HCT116 (cell line): ENCODE results near the gene CPED1.

Experiments
- EGR1 ChIP-seq: IDR thresholded peaks from 2 replicates; pipeline ENCODE4 v1.6.1; 2012; ENCODE audit warnings: low read depth
- EZH2 ChIP-seq: fragments of 200-600 bp; sonication (generic); IDR thresholded peaks from 2 replicates; pipeline ENCODE4 v1.6.1; 2017; ENCODE audit warnings: antibody characterized with exemption, mixed run types
- EZH2phosphoT487 ChIP-seq: fragments of 200-600 bp; IDR thresholded peaks from 2 replicates; pipeline ENCODE4 v1.6.1; 2018; ENCODE audit warnings: antibody characterized with exemption, borderline replicate concordance
- POLR2A ChIP-seq: IDR thresholded peaks from 2 replicates; pipeline ENCODE4 v1.7.0; 2011; ENCODE audit warnings: borderline replicate concordance; ENCODE audit not compliant: insufficient read depth, insufficient read length; ENCODE audit errors: extremely low read depth
- POLR2AphosphoS5 ChIP-seq: IDR thresholded peaks from 2 replicates; pipeline ENCODE4 v1.6.1; 2011; ENCODE audit warnings: mild to moderate bottlenecking, low read depth, low read length, moderate library complexity
- SP1 ChIP-seq: IDR thresholded peaks from 2 replicates; pipeline ENCODE4 v1.6.1; 2012; ENCODE audit warnings: low read depth
- SRF ChIP-seq: IDR thresholded peaks from 2 replicates; pipeline ENCODE4 v1.6.1; 2012; ENCODE audit warnings: low read depth
- TCF7L2 ChIP-seq: IDR thresholded peaks from 2 replicates; pipeline ENCODE4 v1.7.0; 2011; ENCODE audit warnings: borderline replicate concordance, inconsistent platforms; ENCODE audit not compliant: insufficient read depth, insufficient read length; ENCODE audit errors: extremely low read depth
- YY1 ChIP-seq: IDR thresholded peaks from 2 replicates; pipeline ENCODE4 v1.6.1; 2011; ENCODE audit warnings: low read length, low read depth, moderate library complexity, mild to moderate bottlenecking; ENCODE audit not compliant: insufficient replicate concordance; ENCODE audit errors: extremely low read depth
- ZNF274 ChIP-seq: fragments of 200-500 bp; sonication (Bioruptor generic); IDR thresholded peaks from 2 replicates; pipeline ENCODE4 v1.6.1; 2014; ENCODE audit warnings: mild to moderate bottlenecking, low read depth, low read length, inconsistent platforms
- TF ChIP-seq, protein P1 (sequence below), 3 experiments: fragments of 200-600 bp in 1 of 3; sonication (generic) in 1 of 3; IDR thresholded peaks in 2 of 3; conservative IDR thresholded peaks in 1 of 3; 2 replicates each; pipeline ENCODE4 v1.5.1; 2012 to 2017; ENCODE audit warnings: low read depth in 2 of 3, low read length in 2 of 3, antibody characterized with exemption in 1 of 3, borderline replicate concordance in 1 of 3, control low read depth in 1 of 3, mild to moderate bottlenecking in 1 of 3, mixed read lengths in 1 of 3, mixed run types in 1 of 3, moderate library complexity in 1 of 3; ENCODE audit not compliant: insufficient read depth in 1 of 3
- TF ChIP-seq, protein P2 (sequence below): IDR thresholded peaks from 2 replicates; pipeline ENCODE4 v1.6.1; 2012; ENCODE audit warnings: low read depth

DNA sequence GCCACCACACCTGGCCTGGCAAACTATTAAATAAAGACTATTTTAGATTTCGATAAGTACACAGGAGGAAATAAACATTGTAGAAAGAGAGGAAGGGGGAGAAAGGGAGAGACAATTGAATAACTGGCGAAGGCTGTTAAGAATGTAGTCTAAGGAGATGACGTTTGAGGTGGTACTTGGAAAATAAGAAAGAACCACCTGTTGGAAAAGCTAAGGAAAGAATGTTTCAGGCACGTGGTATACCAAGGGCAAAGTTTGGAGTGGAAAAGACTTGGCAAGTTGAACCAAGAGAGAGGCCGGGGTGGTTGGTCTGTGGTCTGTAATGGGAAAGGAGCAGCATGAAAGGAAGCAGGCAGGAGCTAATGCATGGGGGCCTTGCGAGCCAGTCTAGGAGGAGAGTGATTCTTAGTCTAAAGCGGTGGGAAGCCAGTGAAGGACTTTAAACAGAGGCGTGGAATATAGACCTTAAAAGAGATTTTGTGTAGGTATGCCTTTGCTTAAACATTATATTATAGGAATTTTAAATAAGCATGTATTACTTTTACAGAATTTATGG, 28.5 kb upstream of the CPED1 start:
- no peak for TF ChIP-seq EGR1
- TF ChIP-seq EZH2, result no peak
- TF ChIP-seq POLR2AphosphoS5, result no peak
- TF ChIP-seq, protein P1, sequence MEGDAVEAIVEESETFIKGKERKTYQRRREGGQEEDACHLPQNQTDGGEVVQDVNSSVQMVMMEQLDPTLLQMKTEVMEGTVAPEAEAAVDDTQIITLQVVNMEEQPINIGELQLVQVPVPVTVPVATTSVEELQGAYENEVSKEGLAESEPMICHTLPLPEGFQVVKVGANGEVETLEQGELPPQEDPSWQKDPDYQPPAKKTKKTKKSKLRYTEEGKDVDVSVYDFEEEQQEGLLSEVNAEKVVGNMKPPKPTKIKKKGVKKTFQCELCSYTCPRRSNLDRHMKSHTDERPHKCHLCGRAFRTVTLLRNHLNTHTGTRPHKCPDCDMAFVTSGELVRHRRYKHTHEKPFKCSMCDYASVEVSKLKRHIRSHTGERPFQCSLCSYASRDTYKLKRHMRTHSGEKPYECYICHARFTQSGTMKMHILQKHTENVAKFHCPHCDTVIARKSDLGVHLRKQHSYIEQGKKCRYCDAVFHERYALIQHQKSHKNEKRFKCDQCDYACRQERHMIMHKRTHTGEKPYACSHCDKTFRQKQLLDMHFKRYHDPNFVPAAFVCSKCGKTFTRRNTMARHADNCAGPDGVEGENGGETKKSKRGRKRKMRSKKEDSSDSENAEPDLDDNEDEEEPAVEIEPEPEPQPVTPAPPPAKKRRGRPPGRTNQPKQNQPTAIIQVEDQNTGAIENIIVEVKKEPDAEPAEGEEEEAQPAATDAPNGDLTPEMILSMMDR (IDR thresholded peaks at IDR 0.05 in 2 of 3, conservative IDR thresholded peaks at IDR 0.05 in 1 of 3; ENCODE audit: borderline replicate concordance in 1 of 3, insufficient read depth in 1 of 3, low read depth in 2 of 3, low read length in 2 of 3), result no peak
- no peak for TF ChIP-seq POLR2A
- no peak for TF ChIP-seq ZNF274
- TF ChIP-seq, protein P2, sequence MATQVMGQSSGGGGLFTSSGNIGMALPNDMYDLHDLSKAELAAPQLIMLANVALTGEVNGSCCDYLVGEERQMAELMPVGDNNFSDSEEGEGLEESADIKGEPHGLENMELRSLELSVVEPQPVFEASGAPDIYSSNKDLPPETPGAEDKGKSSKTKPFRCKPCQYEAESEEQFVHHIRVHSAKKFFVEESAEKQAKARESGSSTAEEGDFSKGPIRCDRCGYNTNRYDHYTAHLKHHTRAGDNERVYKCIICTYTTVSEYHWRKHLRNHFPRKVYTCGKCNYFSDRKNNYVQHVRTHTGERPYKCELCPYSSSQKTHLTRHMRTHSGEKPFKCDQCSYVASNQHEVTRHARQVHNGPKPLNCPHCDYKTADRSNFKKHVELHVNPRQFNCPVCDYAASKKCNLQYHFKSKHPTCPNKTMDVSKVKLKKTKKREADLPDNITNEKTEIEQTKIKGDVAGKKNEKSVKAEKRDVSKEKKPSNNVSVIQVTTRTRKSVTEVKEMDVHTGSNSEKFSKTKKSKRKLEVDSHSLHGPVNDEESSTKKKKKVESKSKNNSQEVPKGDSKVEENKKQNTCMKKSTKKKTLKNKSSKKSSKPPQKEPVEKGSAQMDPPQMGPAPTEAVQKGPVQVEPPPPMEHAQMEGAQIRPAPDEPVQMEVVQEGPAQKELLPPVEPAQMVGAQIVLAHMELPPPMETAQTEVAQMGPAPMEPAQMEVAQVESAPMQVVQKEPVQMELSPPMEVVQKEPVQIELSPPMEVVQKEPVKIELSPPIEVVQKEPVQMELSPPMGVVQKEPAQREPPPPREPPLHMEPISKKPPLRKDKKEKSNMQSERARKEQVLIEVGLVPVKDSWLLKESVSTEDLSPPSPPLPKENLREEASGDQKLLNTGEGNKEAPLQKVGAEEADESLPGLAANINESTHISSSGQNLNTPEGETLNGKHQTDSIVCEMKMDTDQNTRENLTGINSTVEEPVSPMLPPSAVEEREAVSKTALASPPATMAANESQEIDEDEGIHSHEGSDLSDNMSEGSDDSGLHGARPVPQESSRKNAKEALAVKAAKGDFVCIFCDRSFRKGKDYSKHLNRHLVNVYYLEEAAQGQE, result no peak
- TF ChIP-seq SP1, result no peak
- TF ChIP-seq EZH2phosphoT487, result no peak
- no peak for TF ChIP-seq SRF
- no peak for TF ChIP-seq TCF7L2
- TF ChIP-seq YY1, result no peak
